SK-N-SH treated with all-trans-retinoic acid at 6 μM for 48 hours (cell line): ENCODE measurements around the gene UBQLN3.

ENCODE experiments used
- ATAC-seq: fragments of 200-7000 bp; cut with Tn5 transposase; 3 replicates; pipeline ENCODE4 v1.9.1; 2020; ENCODE audit warnings: mild to moderate bottlenecking, moderate library complexity
- ARNTL ChIP-seq: fragments of 450-650 bp; formaldehyde crosslinking; IDR thresholded peaks from 2 replicates; pipeline ENCODE4 v1.5.0; 2020; ENCODE audit warnings: low read depth, mild to moderate bottlenecking, moderate library complexity, borderline replicate concordance
- BACH2 ChIP-seq: fragments of 250-450 bp; sonication (Bioruptor Pico); IDR thresholded peaks from 2 replicates; pipeline ENCODE4 v1.9.0; 2021; ENCODE audit warnings: mild to moderate bottlenecking, borderline replicate concordance
- CSDC2 ChIP-seq: fragments of 250-450 bp; sonication (Bioruptor Pico); IDR thresholded peaks from 2 replicates; pipeline ENCODE4 v1.5.0; 2020; ENCODE audit warnings: mild to moderate bottlenecking, moderate library complexity
- ISL1 ChIP-seq: fragments of 250-450 bp; sonication (Bioruptor Pico); IDR thresholded peaks from 2 replicates; pipeline ENCODE4 v2.1.2; 2022; ENCODE audit warnings: mild to moderate bottlenecking, moderate library complexity
- OSR1 ChIP-seq: fragments of 250-450 bp; sonication (Bioruptor Pico); IDR thresholded peaks from 2 replicates; pipeline ENCODE4 v1.8.0; 2022; ENCODE audit warnings: moderate library complexity, mild to moderate bottlenecking, inconsistent platforms
- POU6F1 ChIP-seq: fragments of 250-450 bp; sonication (Bioruptor Pico); IDR thresholded peaks from 2 replicates; pipeline ENCODE4 v1.8.0; 2021; ENCODE audit warnings: low read depth, mild to moderate bottlenecking, moderate library complexity, borderline replicate concordance
- PPARA ChIP-seq: fragments of 250-450 bp; sonication (Bioruptor Pico); IDR thresholded peaks from 2 replicates; pipeline ENCODE4 v1.5.0; 2020; ENCODE audit warnings: mild to moderate bottlenecking, borderline replicate concordance
- RARB ChIP-seq: fragments of 250-450 bp; sonication (Bioruptor Pico); IDR thresholded peaks from 2 replicates; pipeline ENCODE4 v1.8.0; 2021; ENCODE audit warnings: mild to moderate bottlenecking, moderate library complexity
- SNAI2 ChIP-seq: fragments of 250-450 bp; sonication (Bioruptor Pico); IDR thresholded peaks from 2 replicates; pipeline ENCODE4 v1.5.0; 2020; ENCODE audit warnings: mild to moderate bottlenecking, moderate library complexity
- TCF4 ChIP-seq: fragments of 250-450 bp; sonication (Bioruptor Pico); IDR thresholded peaks from 2 replicates; pipeline ENCODE4 v1.8.0; 2021; ENCODE audit warnings: mild to moderate bottlenecking, moderate library complexity, borderline replicate concordance
- TOX ChIP-seq: fragments of 250-450 bp; sonication (Bioruptor Pico); IDR thresholded peaks from 2 replicates; pipeline ENCODE4 v1.8.0; 2021; ENCODE audit warnings: mild to moderate bottlenecking, moderate library complexity, borderline replicate concordance
- ZC3H10 ChIP-seq: fragments of 250-450 bp; sonication (Bioruptor Pico); IDR thresholded peaks from 2 replicates; pipeline ENCODE4 v1.5.1; 2021; ENCODE audit warnings: mild to moderate bottlenecking, moderate library complexity
- ZFP3 ChIP-seq: fragments of 250-450 bp; sonication (Bioruptor Pico); IDR thresholded peaks from 2 replicates; pipeline ENCODE4 v1.5.0; 2020; ENCODE audit warnings: mild to moderate bottlenecking, moderate library complexity
- ZFP30 ChIP-seq: fragments of 450-650 bp; formaldehyde crosslinking; IDR thresholded peaks from 2 replicates; pipeline ENCODE4 v1.5.0; 2022; ENCODE audit warnings: mild to moderate bottlenecking, moderate library complexity
- ZNF565 ChIP-seq: fragments of 450-650 bp; formaldehyde crosslinking; conservative IDR thresholded peaks from 2 replicates; pipeline ENCODE4 v1.5.0; 2020; ENCODE audit warnings: low read depth, mild to moderate bottlenecking, moderate library complexity
- ZNF70 ChIP-seq: fragments of 450-650 bp; formaldehyde crosslinking; IDR thresholded peaks from 2 replicates; pipeline ENCODE4 v1.5.0; 2020; ENCODE audit warnings: mild to moderate bottlenecking, moderate library complexity
- ZNF8 ChIP-seq: fragments of 450-650 bp; formaldehyde crosslinking; IDR thresholded peaks from 2 replicates; pipeline ENCODE4 v1.5.0; 2020; ENCODE audit warnings: mild to moderate bottlenecking, moderate library complexity
- TF ChIP-seq, protein P1 (sequence below): fragments of 250-450 bp; sonication (Bioruptor Pico); IDR thresholded peaks from 2 replicates; pipeline ENCODE4 v1.5.1; 2020; ENCODE audit warnings: low read depth, mild to moderate bottlenecking, moderate library complexity
- TF ChIP-seq, protein P2 (sequence below): fragments of 250-450 bp; sonication (Bioruptor Pico); IDR thresholded peaks from 2 replicates; pipeline ENCODE4 v1.8.0; 2020; ENCODE audit warnings: mild to moderate bottlenecking, moderate library complexity, borderline replicate concordance
- TF ChIP-seq, protein P3 (sequence below): fragments of 250-450 bp; sonication (Bioruptor Pico); IDR thresholded peaks from 2 replicates; pipeline ENCODE4 v1.5.0; 2020; ENCODE audit warnings: mild to moderate bottlenecking, moderate library complexity

Gene UBQLN3

DNA sequence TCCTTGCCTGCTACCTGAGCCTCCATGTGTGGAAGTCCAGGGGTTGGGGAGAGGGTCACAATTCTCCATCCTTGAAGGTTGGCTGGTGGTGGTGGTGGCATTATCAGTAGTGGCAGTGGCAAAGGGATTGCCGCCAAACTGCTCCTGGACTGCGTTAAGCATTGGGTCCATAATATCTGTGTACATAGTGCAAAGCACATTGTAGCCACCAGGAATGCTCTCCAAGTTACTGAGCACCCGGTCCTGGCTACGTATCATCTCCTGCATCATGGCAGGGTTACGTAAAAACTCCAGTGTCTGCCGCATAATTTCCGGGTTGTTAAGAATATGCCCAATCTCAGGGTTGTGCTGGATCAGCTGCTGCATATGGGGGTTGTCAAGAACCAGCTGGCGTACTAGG is 1.2 kb downstream of the UBQLN3 start:
- TF ChIP-seq OSR1 (CRISPR knock-in tag) = no peak
- TF ChIP-seq ZNF70 (CRISPR knock-in tag) = no peak
- no peak for TF ChIP-seq ZNF8
- TF ChIP-seq ZNF565 (CRISPR knock-in tag) = no peak
- TF ChIP-seq ARNTL (CRISPR knock-in tag) = no peak
- TF ChIP-seq PPARA = no peak
- no peak for TF ChIP-seq ZFP30 (CRISPR knock-in tag)
- TF ChIP-seq ZFP3 (CRISPR knock-in tag) = no peak
- TF ChIP-seq, protein P1, sequence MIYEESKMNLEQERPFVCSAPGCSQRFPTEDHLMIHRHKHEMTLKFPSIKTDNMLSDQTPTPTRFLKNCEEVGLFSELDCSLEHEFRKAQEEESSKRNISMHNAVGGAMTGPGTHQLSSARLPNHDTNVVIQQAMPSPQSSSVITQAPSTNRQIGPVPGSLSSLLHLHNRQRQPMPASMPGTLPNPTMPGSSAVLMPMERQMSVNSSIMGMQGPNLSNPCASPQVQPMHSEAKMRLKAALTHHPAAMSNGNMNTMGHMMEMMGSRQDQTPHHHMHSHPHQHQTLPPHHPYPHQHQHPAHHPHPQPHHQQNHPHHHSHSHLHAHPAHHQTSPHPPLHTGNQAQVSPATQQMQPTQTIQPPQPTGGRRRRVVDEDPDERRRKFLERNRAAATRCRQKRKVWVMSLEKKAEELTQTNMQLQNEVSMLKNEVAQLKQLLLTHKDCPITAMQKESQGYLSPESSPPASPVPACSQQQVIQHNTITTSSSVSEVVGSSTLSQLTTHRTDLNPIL (CRISPR knock-in tag) = no peak
- no peak for TF ChIP-seq TCF4 (CRISPR knock-in tag)
- no peak for TF ChIP-seq TOX (CRISPR knock-in tag)
- no peak for ATAC-seq

- no peak for ATAC-seq
- TF ChIP-seq CSDC2 (CRISPR knock-in tag) (no peak), ZNF70 (CRISPR knock-in tag) (no peak), RARB (CRISPR knock-in tag) (no peak), ZNF565 (CRISPR knock-in tag) (no peak), ZNF8 (no peak), BACH2 (CRISPR knock-in tag) (no peak), POU6F1 (CRISPR knock-in tag) (no peak), ZC3H10 (CRISPR knock-in tag) (no peak), ISL1 (CRISPR knock-in tag) (no peak), TOX (CRISPR knock-in tag) (no peak), SNAI2 (CRISPR knock-in tag) (no peak)
- TF ChIP-seq, protein P2, sequence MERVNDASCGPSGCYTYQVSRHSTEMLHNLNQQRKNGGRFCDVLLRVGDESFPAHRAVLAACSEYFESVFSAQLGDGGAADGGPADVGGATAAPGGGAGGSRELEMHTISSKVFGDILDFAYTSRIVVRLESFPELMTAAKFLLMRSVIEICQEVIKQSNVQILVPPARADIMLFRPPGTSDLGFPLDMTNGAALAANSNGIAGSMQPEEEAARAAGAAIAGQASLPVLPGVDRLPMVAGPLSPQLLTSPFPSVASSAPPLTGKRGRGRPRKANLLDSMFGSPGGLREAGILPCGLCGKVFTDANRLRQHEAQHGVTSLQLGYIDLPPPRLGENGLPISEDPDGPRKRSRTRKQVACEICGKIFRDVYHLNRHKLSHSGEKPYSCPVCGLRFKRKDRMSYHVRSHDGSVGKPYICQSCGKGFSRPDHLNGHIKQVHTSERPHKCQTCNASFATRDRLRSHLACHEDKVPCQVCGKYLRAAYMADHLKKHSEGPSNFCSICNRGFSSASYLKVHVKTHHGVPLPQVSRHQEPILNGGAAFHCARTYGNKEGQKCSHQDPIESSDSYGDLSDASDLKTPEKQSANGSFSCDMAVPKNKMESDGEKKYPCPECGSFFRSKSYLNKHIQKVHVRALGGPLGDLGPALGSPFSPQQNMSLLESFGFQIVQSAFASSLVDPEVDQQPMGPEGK (CRISPR knock-in tag) = no peak
- TF ChIP-seq, protein P1 (CRISPR knock-in tag) = no peak
These were observed 1.8 kb downstream of the UBQLN3 start for GRCh38 chr11:5507933-5508305.

DNA sequence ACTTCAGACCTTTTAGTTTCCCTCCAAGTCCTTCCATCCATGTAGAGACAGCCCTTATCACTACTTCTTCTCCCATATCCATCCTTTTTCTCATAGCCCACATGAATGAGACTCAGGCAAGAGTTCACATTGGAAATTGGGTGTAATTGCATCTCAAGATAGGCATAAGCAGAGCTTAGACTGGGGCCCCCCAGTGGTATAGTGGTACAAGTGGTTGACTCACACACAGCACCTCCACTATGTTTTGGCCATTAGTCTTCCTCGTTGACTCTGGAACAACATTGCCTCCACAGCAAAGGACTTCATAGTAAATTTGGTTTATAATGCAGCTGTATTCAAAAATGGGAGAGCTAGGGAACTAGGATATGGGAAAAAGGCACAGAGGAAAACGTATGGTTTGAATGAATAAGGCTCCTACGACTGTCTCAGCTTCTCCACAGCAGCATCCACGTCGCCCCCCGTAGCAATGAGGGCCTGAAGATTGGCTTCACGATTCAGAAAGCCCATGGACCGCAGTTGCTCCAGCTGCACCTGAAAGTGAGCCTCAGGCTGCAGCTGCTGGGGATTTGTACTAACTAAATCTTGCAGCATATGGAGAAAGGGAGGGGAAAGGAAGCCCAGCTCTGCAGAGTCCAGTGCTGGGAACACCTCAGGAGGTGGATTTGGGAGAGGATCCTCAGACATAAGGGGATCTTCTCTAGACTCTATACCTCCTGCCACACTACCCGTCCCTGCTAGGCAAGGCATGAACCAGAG is 2.4 kb downstream of the UBQLN3 start:
- TF ChIP-seq ZNF8 (no peak), BACH2 (CRISPR knock-in tag) (no peak), POU6F1 (CRISPR knock-in tag) (no peak)
- TF ChIP-seq, all 23 proteins: peak for 0
- no peak for ATAC-seq

DNA sequence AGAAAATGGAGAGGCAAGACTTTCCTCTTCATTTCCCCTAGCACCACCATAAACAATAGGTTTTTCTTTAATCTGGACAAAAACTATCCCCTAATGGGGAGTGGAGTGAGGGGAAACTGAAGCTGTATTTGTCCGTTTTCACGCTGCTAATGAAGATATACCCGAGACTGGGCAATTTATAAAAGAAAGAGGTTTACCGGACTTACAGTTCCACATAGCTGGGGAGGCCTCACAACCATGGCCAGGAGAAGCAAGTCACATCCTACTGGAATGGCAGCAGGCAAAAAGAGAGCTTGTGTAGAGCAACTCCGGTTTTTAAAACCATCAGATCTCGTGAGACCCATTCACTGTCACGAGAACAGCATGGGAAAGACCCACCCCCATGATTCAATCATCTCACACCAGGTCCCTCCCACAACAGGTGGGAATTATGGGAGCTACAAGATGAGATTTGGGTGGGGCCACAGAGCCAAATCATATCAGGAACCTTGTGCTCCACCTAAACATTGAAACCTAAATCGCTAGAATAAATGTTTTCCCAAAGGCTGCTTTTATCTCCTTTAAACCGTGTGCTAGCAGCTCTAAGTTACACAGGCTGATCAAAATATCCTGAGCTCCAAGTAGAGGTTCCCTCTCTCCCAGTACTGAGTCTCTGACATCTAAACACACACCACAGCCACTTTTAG is 4.3 kb downstream of the UBQLN3 start:
- TF ChIP-seq, protein P3, sequence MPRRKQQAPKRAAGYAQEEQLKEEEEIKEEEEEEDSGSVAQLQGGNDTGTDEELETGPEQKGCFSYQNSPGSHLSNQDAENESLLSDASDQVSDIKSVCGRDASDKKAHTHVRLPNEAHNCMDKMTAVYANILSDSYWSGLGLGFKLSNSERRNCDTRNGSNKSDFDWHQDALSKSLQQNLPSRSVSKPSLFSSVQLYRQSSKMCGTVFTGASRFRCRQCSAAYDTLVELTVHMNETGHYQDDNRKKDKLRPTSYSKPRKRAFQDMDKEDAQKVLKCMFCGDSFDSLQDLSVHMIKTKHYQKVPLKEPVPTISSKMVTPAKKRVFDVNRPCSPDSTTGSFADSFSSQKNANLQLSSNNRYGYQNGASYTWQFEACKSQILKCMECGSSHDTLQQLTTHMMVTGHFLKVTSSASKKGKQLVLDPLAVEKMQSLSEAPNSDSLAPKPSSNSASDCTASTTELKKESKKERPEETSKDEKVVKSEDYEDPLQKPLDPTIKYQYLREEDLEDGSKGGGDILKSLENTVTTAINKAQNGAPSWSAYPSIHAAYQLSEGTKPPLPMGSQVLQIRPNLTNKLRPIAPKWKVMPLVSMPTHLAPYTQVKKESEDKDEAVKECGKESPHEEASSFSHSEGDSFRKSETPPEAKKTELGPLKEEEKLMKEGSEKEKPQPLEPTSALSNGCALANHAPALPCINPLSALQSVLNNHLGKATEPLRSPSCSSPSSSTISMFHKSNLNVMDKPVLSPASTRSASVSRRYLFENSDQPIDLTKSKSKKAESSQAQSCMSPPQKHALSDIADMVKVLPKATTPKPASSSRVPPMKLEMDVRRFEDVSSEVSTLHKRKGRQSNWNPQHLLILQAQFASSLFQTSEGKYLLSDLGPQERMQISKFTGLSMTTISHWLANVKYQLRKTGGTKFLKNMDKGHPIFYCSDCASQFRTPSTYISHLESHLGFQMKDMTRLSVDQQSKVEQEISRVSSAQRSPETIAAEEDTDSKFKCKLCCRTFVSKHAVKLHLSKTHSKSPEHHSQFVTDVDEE (CRISPR knock-in tag) = no peak
- TF ChIP-seq ZNF8 (no peak), TOX (CRISPR knock-in tag) (no peak), BACH2 (CRISPR knock-in tag) (no peak), ZFP30 (CRISPR knock-in tag) (no peak), ZNF565 (CRISPR knock-in tag) (no peak)
- TF ChIP-seq, protein P2 (CRISPR knock-in tag) = no peak
- TF ChIP-seq, all 23 proteins: peak for 0
- ATAC-seq = no peak
